Fibroblast of skin of left quadriceps (primary cell): ENCODE data around the gene NOVA2.
"Not testable (repeated sequence)": the region's sequence is repeated elsewhere in the genome, so short reads cannot be mapped to it uniquely, and the experiment has no call there.

Source experiments
- DNase-seq, 2 experiments: peaks; one replicate each; pipeline ENCODE4 v3.0.0-alpha.2; 2013; ENCODE audit warnings: low read depth in 2 of 2

Gene NOVA2

DNA sequence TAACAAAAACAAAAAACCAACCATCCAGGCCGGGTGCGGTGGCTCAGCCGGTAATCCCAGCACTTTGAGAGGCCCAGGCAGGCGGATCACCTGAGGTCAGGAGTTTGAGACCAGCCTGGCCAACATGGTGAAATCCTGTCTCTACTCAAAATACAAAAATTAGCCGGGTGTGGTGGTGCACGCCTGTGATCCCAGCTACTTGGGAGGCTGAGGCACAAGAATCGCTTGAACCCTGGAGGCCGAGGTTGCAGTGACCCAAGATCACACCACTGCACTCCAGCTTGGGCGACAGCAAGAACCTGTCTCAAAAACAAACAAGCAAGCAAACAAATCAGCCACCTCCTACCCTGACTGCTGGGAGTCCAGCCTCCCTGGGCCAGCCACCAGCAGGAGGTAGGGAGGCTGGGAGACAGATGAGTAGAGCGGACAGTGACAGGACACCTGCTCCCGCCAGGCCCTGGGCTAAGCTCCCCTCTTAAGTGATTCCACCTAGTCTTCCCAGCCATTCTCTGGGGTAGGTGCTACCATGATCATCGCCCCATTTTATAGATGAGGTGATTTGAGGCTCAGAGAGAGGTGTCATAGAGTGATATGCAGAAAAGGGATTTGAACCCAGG lies 77.6 kb downstream of the NOVA2 start:
- not testable (repeated sequence) for DNase-seq

DNA sequence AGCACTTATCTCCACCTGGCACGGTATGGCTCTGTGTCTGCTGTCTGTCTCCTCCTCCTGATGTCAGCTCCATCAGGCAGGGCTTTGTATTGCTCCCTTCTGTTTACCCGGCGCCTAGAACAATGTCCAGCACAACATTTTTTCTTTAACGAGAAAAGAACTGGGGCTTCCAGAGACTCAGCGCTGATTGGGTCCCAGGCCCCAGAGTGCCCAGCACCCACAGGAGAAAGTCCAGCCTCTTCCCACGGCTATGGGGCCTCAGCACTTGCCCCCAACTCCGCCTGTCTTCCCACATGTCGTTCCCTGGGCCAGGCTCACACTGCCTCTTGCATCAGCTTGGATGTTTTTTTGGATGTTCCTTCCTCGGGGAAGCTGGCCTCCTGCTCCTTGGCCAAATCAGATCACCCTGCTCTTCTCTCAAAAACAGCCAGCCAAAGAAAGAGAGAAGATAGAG lies 78.1 kb downstream of the NOVA2 start:
- no peak for DNase-seq

DNA sequence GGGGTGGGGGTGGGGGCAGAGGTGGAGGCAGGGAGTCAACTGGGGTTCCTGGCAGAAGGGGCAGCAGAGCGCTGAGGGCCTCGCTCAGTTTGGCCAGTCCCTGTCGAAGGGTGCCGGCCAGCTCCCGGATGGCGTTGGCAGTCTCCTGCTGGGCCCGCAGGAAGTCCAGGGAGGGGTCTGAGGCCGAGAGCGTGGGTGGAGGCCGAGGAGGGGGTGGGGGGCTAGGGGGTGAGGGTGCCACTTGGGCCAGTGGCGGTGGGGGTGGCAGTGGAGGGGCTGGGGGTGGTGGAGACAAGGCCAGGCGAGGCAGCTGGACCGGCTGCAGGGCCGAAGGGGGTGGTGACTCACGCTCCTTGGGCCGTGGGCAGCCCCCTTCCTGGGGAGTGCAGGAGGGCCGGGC lies 82.8 kb downstream of the NOVA2 start:
- no peak for DNase-seq

DNA sequence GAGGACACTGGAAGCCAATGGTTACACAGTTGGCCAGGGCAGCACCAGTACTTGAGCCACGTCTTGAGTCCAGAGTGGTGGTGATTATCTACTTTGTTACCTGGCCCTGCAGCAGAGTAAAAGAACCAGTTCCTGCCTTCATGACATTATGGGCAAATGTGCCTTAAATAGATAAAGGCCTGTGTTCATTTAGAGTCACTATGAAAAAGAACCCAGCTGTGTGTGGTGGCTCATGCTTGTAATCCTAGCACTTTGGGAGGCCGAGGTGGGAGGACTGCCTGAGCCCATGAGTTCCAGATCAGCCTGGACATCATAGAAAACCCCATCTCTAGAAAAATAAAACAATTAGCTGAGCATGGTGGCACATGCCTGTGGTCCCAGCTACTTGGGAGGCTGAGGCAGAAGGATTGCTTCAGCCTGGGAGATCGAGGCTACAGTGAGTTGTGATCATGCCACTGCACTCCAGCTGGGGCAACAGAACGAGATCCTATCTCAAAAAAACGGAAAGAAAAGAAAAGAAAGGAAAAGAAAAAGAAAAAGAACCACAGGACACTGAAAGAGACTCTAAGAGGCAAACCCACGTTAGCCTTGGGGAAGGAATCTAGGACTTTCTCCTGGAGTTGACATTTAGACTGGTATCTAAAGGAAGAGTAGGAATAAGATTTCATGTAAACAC lies 84.3 kb downstream of the NOVA2 start:
- DNase-seq, result no peak

DNA sequence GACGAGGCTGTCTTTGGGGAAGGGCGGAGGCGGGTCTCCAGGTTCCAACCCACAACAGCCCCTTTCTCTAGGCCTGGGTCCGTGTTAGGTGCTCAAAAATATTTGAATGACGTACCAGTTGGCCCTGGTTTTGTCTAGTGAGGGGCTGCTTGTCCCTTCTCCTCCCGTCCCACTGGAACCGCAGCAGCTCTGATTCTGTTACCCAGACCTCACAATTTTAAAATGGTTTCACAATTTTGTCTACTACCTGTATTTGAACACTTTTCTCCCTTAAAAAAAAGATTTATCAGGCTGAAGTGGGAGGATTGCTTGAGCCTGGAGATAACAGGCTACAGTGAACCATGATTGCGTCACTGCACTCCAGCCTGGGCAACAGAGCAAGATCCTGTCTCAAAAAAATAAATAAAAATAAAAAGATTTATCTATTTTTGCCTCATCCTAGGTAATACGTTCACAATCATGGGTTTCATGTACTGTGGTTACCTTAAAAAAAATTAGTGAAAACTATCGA lies 86.4 kb downstream of the NOVA2 start:
- no peak for DNase-seq

DNA sequence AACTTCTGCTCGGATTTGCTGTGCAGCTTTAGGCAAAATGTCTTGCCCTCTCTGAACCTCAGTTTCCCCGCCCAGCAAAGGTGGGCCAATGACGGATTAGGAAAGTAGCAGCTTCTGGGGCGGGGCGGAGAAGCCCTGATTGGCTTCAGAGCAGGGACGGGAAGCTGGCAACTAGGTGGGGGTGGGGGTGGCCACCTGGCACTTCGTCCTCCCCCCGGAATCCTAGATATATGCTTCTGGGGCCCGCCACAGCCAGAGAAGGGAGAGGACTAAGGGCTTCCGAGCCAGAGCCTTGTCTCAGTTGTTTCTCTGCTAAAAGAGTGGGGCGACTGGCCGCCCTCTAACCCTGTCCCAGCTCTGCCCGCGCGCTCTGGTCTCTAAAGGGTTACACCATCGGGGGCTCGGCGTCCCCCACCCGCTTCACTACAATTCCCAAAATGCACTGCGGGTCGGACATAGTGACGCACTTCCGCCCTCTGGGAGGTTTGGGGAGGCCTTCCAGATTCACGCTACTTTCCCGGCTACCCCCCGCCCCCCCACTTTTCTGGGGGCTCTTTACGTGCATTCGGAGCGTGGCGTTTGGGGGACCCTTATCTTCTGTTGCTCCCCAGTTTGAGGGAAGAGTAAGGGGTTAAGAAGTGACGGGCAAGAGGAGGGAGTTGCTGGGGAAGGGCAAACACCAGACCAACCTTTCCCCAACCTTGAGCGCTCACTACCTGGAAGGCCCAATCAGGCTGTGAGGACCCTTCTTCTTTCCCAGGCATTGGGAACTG lies 87.1 kb downstream of the NOVA2 start:
- peak; percentile 87 to 88 for DNase-seq

DNA sequence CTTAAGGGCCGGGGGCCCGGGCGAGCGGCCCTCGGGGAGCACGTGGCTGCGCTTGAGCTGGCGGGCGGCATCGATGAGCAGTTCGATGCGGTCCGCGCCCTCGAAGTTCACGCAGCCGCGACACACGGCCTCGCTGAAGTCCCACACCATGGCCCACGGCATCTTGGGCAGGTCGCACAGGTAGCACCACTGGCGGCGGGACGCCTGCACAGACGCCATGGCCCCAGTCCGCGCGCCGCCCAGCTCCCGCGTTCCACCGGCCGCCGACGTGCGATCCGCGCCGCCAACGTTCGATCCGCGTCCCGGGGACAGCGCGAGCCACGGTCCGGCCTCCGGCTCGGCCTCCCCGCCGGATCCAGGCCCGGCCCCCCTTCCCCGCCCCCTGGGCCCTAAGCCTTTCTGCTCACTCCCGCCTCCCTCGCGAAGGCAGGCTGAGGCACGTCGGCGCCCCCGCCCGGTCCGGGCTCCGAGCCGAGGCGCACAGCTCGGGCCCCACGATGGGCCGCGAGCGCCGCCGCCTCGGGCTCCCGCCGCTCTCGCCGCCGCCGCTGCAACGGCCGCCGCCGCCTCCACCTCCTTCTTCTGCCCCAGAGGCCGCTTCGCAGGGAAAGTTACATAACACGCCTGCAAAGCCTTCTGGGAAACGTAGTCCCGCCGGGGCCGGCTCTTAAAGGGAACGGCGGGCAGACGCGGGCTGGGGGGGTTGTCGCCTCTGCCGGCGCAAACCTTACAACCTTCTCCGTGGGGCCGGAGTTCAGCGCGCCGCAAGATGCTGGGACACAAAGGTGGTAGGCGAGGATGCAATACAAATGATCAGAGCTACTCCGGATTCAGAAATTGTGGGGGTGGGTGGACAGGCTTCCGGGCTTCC lies 87.9 kb downstream of the NOVA2 start, which contains the start of gene IRF2BP1:
Gene IRF2BP1, minus strand, starts transcription at position 586 of the 871 bp plus-strand sequence. Its CDS starts 367 bp downstream, at position 219.
- DNase-seq, result peak; percentile 82 to 84

DNA sequence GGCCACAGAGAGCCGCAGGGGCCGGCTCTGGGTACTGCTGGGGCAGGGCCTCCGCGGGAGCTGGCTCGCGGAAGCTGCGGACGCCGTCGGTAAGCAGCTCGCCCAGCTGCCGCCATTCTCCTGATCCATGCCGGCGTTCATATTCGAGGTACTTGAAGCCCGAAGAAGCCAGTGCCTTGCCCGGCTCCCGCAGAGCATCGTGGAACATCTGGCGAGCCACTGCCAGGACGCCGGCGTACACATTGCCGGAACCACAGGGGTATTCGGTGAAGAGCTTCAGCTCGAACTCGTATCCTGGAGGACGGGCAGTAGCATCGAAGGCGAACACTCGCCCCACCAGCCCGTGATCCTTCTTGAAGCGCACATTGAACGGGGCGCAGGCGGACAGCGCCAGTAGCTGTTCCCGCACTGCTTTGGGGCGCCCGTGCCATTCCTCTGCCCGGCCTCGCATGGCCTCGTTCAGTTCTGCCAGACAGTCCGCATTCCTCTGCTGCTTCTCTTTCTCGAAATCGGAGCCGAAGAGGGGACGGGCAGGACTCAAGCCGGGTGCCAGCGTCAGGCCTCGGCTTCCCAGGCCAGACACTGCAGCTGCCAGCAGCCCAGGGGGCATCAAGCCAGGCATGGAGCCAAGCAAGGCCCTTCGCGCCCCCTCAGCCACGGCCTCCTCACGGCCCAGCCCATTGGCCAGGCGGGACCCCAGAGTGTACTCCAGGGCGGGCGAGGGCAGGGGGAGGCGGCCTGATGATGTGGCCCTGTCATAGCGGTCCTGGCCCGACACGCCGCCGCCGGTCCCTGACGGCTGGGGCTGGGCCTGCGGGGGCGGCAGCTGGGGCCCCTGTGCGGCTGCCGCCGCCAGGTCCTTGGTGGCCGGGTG lies 88.7 kb downstream of the NOVA2 start:
- no peak for DNase-seq

DNA sequence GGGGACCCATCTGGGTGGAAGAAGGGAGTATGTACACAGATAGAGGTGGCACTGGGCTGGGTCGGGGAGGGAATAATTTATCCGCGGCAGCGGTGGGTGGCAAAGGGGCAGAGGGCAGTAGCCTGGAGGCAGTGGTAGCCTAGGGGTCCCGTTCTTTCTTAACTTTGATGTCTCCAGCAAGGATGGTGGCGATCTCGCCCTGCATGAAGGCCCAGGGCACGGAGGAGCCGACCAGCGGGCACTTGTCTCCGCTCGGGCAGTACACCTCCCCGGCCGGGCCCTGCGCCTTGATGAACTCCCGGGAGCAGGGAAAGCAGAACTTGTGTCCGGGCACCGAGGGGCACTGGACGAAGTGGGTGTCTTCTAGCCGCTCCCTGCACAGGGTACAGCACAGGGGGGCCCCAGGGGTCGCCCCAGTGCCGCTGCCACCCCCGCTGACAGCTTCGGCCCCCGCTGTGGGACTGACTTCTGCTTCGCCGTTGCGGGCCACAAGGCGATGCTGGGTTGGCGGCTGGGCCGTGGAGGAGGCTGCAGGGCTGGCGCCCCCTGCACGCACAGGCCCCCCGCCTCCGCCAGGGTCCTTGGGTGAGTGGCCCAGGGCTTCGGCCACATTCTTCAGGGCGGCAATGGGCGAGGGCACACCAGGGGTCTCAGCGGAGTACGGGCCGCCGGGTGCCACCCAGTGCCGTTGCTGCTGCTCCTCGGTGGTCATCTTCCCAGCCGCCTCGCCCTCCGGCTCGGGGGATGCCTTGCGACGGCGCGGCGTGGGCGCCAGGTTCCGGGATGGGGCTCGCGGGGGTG lies 89.6 kb downstream of the NOVA2 start:
- DNase-seq, result no peak
